Activated CD4-positive, CD25-positive, alpha-beta regulatory T cell treated with anti-CD3 and anti-CD28 coated beads, Interleukin-2, amount 50 U/mL, for 16 hours (primary cell): ENCODE results near the gene LPIN1.
"Not testable (repeated sequence)": the region's sequence is repeated elsewhere in the genome, so short reads cannot be mapped to it uniquely, and the experiment has no call there.

Experiments
- DNase-seq: peaks from one replicate; pipeline ENCODE4 v3.0.0-alpha.2; 2020; ENCODE audit warnings: low read depth, low spot score

LPIN1 gene

DNA sequence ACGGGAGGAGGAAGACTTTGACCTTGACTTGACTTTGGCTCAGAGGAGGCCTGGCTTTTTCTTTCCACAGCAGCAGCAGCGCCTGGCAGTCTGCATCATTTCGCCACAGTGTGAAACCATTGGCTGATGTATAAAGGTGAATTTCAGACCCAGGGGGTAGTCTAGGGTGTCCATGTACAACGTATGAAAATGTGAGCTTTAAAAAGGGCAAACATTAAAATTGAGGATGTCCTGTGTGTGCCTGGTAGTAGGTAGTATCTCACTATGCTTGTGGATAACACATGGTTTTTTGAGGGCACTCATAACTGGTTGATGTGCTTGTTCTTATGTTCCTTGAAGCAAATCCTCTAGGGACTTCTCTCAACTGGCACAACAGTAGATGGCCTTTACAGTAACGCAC is 86.1 kb downstream of the LPIN1 start:
- no peak for DNase-seq

DNA sequence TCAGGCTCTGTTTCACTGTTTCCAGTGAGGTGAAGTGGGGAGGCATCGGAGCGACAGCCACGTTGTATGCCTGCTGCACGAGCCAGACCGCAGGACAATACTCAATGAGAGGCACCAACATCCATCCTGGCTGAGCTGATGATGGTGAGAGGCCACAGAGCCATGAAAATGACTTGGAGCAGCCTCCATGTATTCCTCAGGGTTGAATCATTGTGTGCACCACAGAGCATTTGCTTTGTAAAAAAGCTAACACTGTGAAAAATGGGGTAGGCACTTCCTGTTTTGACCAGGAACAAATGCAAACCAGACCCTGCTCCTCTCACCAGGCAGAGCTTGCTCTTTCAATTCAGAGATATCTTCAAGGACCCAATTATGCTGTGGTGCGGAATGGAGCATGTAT is 87.2 kb downstream of the LPIN1 start:
- DNase-seq = no peak

- DNase-seq = no peak
Measured at GRCh38 chr2:11835403-11835802, 89.0 kb downstream of the LPIN1 start.

- DNase-seq = no peak
Measured at GRCh38 chr2:11836647-11837219, 90.3 kb downstream of the LPIN1 start.

DNA sequence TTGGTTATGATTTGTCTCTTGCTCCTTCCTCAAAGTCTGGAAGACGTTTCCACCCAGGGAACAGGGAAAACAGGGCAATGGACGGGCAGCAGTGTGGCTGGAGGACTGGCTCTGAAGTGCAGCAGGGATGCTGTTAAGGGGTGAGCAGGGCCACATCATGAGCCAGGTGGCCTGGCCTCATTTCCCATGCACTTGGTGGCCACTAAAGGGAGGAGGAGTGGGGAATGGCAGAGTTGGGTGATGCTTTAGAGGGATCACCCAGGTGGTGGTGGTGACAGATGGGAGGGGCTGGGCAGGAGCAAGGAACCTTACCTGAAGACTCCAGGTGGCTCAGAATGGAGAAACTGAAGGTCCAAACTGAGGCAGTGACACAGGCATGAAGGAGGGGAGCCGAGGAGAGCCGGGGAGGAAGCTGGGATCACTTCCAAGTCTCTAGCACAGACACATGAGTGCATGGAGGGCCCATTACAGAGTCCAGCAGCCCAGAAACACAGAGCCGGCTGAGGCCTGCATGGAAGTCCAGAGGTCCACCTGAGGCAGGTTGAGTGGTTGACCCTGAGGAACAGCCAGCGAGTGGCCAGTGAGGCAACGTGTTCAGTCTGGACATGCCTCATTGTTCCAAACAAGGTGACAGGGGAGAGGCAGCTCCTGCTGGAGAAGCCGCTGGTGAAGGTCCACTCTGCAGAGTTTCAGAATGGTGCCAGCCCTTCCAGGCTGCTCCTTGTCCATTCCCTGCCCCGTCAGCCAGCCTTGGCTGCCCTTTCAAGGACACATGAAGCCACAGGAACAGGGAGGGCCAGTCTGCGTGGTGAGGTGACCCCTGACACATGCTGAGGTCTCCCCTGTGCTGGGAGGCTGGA is 91.7 kb downstream of the LPIN1 start:
- no peak for DNase-seq

- no peak for DNase-seq
Measured at GRCh38 chr2:11839916-11840315, 93.5 kb downstream of the LPIN1 start.

GRCh38 chr2:11842336-11842735 is 95.9 kb downstream of the LPIN1 start:
- DNase-seq = no peak

- DNase-seq = not testable (repeated sequence)
Measured at GRCh38 chr2:11844798-11845197, 98.4 kb downstream of the LPIN1 start.

DNA sequence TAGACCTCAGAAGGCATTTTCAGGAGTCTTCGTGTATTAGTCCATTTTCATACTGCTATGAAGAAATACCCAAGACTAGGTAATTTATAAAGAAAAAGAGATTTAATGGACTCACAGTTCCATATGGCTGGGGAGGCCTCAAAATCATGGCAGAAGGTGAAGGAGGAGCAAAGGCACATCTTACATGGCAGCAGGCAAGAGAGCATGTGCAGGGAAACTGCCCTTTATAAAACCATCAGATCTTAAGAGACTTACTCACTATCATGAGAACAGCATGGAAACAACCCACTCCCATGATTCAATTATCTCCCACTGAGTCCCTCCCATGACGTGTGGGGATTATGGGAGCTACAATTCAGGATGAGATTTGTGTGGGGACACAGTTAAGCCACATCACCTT is 101.5 kb downstream of the LPIN1 start:
- not testable (repeated sequence) for DNase-seq

DNA sequence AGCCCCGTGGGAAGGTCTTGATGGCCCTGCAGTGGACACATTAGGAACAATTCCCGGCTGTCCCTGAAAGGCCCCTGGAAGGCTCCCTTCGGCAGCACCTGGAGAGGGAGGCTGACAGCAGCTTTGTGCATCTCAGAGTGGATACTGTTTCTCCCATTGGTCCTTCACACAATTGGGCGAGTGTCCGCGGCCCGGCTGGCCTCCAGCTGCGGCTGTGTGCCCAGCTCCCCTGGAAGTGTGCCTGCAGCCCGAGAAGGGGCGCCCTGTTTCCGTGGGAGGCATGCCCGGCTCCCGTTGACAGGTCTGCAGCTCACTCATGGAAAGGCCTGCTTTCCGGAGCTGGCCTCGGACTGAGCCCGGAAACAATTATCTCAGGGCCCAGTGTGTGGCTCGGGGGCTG is 103.7 kb downstream of the LPIN1 start:
- no peak for DNase-seq

- DNase-seq = no peak
Measured at GRCh38 chr2:11852526-11853196, 106.2 kb downstream of the LPIN1 start.

DNA sequence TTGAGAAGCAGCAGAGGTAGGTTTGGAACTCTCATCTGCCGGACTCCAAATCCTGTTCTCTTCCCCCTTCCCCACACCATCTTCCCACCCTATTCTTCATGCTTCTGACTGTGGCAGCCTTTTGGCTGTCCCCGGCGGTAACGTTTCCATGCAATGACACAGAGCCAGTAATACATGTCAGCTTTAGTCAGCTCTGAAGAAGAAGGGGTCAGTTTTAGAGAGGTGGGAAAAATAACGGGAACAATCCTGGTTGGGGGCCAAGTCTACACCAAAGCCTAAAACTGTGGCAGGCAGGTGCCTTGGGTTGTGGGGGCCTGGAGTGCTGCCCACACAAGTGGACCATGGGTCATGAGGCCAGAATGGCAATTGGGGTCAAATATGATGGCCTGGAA is 106.8 kb downstream of the LPIN1 start:
- no peak for DNase-seq

- DNase-seq = no peak
Measured at GRCh38 chr2:11855064-11855760, 108.8 kb downstream of the LPIN1 start.

GRCh38 chr2:11856095-11856494 is 109.7 kb downstream of the LPIN1 start:
- DNase-seq = no peak

DNA sequence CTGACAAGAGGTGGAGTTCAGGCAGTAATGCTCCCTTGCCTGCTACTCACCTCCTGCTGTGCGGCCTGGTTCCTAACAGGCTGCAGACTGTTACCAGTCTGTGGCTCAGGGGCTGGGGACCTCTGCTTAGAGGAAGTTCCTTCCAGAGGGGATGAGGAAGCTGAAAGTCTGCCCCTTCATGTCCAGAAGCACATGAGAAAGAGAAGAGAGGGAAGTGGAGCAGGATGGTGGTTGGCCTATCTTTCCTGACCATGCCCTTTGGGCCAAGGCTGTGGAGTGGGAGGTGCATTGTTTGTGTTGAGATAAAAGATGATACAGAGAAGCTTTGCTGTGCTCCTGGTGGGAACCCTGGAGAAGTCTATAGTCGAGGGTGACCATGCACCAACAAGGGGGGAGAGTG is 112.5 kb downstream of the LPIN1 start:
- DNase-seq = no peak

- not testable (repeated sequence) for DNase-seq
Measured at GRCh38 chr2:11859975-11860374, 113.5 kb downstream of the LPIN1 start.

- no peak for DNase-seq
Measured at GRCh38 chr2:11861044-11861443, 114.6 kb downstream of the LPIN1 start.

GRCh38 chr2:11862049-11862448 is 115.6 kb downstream of the LPIN1 start:
- no peak for DNase-seq

DNA sequence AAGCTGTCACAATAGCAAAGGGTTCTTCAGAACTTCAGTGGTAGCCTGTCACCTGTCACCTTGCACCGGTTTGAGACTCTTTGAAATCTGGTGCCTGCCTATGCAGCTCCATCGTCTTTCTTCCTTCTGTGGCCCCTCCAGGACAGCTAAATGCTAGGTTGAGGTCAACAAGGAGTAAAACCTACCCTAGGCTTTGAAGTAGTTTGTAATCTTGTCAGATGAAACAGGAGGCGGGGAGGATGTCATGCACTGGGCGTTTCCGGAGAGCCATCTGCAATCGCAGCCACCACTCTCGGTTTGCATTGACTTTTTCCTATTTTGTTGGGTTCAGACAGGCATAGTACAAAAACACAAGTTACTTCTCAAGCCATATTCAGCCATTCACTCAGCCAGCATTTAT is 116.7 kb downstream of the LPIN1 start:
- no peak for DNase-seq

DNA sequence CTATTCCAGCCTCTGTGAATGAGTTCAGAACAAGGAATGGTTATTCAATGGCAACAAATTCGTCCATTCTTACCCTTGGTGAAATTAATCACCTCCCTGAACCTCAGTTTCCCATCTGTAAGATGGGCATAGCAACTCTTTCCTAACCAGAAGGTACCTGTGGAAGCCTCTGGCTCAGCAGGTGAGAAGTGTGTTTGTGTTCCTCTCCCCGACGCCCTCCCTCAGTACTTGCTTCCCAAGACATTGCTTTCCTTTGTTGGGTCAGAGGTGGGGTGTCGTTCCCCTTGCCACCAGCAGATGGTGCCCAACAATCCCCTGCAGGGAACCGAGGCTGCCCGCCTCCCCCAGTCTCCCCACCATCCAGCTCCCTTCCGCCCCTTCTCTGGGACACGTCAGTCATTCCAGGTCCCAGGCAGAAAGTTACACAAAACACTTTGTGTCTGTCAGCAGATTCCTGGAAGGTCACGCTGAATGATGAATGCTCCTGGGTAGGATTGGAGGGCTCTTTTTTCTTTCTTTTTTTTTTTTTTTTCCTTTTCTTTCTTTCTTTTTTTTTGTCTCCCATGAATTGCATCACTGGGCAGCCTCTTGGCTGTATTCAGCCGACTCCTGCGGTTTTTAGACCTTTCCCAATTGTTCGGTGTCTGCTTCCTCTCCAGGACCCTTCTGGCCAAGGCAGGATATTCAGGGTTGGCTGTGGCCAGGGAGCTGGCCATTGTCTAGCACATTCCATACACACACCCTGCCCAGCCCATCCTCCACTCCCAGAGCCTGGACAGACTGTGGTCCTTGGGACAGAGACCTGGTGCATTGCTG is 117.3 kb downstream of the LPIN1 start:
- DNase-seq = peak; percentile 35

- no peak for DNase-seq
Measured at GRCh38 chr2:11864724-11865123, 118.3 kb downstream of the LPIN1 start.
